Measurements from ENCODE around the gene PKD1L1.

PKD1L1 gene

DNA sequence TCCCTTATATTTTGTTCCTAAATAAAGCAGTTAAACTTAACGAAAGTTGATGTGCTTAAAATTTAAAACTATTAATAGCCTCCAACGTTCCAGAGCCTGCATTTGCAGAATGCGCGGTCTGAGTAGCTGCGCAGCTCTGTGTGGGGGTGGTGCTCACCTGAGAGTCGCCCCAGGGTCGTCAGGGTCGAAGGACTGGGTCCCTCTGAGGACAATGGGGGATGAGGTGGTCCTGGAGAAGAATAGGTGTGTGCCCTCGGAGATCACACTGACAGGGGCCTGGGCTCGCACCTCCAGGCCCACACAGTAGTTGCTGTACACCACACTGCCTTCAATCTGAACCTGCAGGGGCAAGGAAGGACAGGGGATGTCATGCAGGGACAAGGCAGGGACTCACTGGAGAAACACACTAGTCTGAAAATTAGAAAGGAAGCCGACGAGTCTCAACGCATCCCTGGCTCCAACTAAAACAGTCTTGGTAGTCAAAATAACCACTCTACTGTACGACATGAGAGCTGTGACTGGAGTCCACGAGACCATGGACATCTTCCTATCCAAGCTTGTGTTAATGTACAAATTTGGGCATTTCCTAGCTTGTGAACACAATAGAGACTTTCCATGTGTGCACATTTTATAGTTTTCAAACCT, 54.4 kb downstream of the PKD1L1 start:
- H3K9ac ChIP-seq (ENCODE audit: low read length): no peak overlapping the region
- DNase-seq (ENCODE audit: low read depth): no peak
- no peaks in the 10 kb centered on the region for H3K9me3 ChIP-seq (ENCODE audit: control insufficient read depth, low read length)
- H3K27me3 ChIP-seq (replicated peaks; ENCODE audit: control insufficient read depth, insufficient read depth, low read length): peaks cover 7% of the 10 kb centered on the region
- no peaks in the 10 kb centered on the region for H3K36me3 ChIP-seq (ENCODE audit: control insufficient read depth, insufficient read depth, low read length, severe bottlenecking)
- H3K4me3 ChIP-seq (ENCODE audit: low read length): no peak overlapping the region
- no peaks in the 10 kb centered on the region for H3K4me1 ChIP-seq (ENCODE audit: control insufficient read depth, insufficient read depth, low read length)

DNA sequence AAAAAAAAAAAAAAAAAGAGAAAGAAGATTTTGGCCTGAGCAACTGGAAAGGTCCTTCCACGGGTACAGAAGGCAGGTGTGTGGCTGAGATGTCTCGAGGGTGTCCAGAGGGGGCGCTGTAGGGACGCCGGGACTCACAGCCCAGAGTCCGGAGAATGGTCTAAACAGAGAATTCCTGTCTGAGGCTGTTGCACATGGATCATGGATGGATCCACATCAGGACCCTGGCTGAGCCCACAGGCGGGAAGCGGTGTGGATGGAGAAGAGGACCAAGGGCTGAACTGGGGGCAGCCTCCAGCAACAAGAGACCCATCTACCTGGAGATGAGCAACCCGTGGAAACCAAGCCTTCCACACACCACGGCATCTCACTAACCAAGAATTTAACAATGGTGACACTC, 55.0 kb downstream of the PKD1L1 start:
- H3K4me1 ChIP-seq (ENCODE audit: control insufficient read depth, insufficient read depth, low read length): no peaks in the 10 kb centered on the region
- no peaks in the 10 kb centered on the region for H3K36me3 ChIP-seq (ENCODE audit: control insufficient read depth, insufficient read depth, low read length, severe bottlenecking)
- H3K9ac ChIP-seq (ENCODE audit: low read length): no peak overlapping the region
- no peaks in the 10 kb centered on the region for H3K9me3 ChIP-seq (ENCODE audit: control insufficient read depth, low read length)
- no peak for DNase-seq (ENCODE audit: low read depth)
- no peak overlapping the region for H3K4me3 ChIP-seq (ENCODE audit: low read length)
- H3K27me3 ChIP-seq (replicated peaks; ENCODE audit: control insufficient read depth, insufficient read depth, low read length): peaks cover 7% of the 10 kb centered on the region

DNA sequence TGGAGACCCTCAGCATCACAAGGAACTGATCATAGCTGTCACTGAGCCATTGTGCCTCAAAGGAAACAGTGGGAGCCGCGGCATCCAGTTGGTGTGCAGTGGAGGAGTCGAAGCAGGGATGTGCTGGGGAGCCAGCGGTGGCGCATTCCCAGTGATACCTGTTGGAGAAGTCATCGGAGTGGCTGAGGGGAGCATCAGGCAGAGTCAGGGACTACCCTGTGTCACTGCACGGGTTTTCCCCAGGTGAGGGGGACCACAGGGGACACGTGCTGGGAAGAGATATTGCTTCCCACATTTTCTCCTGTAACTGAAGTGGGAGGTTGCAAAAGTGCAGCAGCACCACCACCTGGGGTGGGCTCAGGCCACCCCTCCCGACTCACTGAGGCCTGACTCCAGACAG, 57.7 kb downstream of the PKD1L1 start:
- no peaks in the 10 kb centered on the region for H3K4me1 ChIP-seq (ENCODE audit: control insufficient read depth, insufficient read depth, low read length)
- no peaks in the 10 kb centered on the region for H3K36me3 ChIP-seq (ENCODE audit: control insufficient read depth, insufficient read depth, low read length, severe bottlenecking)
- peaks cover 9% of the 10 kb centered on the region for H3K27me3 ChIP-seq (replicated peaks; ENCODE audit: control insufficient read depth, insufficient read depth, low read length)
- no peak for DNase-seq (ENCODE audit: low read depth)
- H3K9ac ChIP-seq (ENCODE audit: low read length): no peak overlapping the region
- H3K9me3 ChIP-seq (ENCODE audit: control insufficient read depth, low read length): no peaks in the 10 kb centered on the region
- no peak overlapping the region for H3K4me3 ChIP-seq (ENCODE audit: low read length)

DNA sequence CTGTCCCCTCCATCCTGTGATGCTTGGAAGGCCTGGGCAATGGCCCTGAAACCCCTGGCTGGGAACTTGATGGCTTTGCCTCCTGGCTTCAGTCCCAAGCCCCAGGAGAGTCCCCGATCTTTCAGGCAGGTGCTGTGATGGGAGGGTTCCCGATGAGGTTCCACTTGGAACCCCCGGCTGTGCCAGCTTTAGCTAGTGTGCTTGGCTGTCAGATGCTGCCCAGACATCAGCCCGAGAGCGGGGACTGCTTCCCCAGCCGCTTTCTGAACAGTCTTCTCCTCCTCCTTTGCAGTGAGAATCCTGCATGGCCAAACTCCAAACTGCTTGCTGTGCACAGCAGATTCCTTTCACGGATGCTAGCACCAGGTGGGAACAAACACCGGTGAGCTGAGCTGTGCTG, 58.1 kb downstream of the PKD1L1 start:
- H3K36me3 ChIP-seq (ENCODE audit: control insufficient read depth, insufficient read depth, low read length, severe bottlenecking): no peaks in the 10 kb centered on the region
- H3K4me1 ChIP-seq (ENCODE audit: control insufficient read depth, insufficient read depth, low read length): no peaks in the 10 kb centered on the region
- no peak overlapping the region for H3K4me3 ChIP-seq (ENCODE audit: low read length)
- no peak for DNase-seq (ENCODE audit: low read depth)
- no peak overlapping the region for H3K9ac ChIP-seq (ENCODE audit: low read length)
- H3K27me3 ChIP-seq (replicated peaks; ENCODE audit: control insufficient read depth, insufficient read depth, low read length): peaks cover 11% of the 10 kb centered on the region
- H3K9me3 ChIP-seq (ENCODE audit: control insufficient read depth, low read length): no peaks in the 10 kb centered on the region

DNA sequence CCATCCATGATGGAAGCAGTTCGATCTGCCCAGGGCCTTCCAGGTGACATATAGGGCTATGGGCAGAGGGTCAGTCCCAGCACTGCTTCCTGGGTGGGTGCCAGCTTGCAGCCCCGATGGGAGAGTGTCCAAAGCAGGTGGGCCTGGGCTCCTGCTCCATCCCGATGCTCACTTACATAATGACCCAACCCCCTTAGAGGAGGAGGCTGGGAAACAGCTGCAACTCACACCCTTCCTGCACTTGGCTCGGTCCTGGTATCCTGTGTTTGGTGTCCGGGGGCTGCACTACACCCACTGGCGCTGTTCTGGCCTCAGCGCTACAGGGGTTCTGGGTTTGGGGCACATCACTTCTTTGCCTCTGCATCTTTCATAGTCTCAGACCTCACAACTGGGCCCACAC, 58.5 kb downstream of the PKD1L1 start:
- Histone ChIP-seq H3K9ac (ENCODE audit: low read length) (no peak overlapping the region), H3K9me3 (ENCODE audit: control insufficient read depth, low read length) (no peaks in the 10 kb centered on the region), H3K36me3 (ENCODE audit: control insufficient read depth, insufficient read depth, low read length, severe bottlenecking) (no peaks in the 10 kb centered on the region), H3K4me3 (ENCODE audit: low read length) (no peak overlapping the region), H3K27me3 (replicated peaks; ENCODE audit: control insufficient read depth, insufficient read depth, low read length) (peaks cover 14% of the 10 kb centered on the region), H3K4me1 (ENCODE audit: control insufficient read depth, insufficient read depth, low read length) (no peaks in the 10 kb centered on the region)
- no peak for DNase-seq (ENCODE audit: low read depth)

DNA sequence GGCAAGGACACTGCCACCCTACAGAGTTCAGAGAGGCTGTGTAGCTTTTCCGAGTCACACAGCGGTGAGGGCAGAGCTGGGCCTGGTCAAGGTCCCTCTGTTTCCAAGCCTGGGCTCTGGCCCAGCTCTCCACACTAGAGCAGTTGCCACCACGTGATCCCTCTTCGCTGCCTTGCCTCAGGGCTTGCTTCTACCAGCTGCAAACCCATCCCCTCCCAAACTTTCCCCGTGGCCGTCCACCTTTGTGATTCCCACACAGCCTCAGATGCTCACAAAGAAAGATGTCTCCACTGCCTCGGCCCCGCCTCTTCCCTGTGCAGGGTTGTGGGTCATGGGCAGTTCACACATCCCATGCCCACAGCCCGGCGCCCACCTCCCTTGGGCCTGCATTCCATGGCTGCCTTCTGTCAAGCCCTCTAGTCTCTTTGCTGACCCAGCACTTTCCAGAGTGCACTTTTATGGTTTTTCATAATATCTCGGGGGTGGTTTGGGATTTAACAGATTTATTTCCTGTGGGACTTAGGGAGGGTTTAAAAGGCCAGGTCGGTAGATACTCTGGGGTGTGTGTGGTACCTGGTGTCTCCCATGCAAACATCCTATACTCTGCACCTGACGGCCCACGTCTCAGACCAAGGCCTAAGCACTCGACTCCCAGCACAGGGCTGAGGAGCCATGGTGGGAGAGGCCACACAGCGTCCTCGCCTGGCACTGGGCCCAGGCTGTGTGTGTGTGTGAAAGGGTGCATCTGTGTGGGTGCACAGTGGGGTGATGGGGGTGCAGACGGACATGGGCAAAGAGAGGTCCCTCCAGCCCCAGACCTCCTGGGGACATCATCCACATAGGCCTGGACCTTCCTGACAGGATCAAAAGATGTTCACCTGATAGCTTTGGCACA, 59.6 kb downstream of the PKD1L1 start:
- Histone ChIP-seq H3K4me1 (ENCODE audit: control insufficient read depth, insufficient read depth, low read length) (no peaks in the 10 kb centered on the region), H3K9ac (ENCODE audit: low read length) (no peak overlapping the region), H3K36me3 (ENCODE audit: control insufficient read depth, insufficient read depth, low read length, severe bottlenecking) (no peaks in the 10 kb centered on the region), H3K27me3 (replicated peaks; ENCODE audit: control insufficient read depth, insufficient read depth, low read length) (peaks cover 21% of the 10 kb centered on the region), H3K4me3 (ENCODE audit: low read length) (no peak overlapping the region), H3K9me3 (ENCODE audit: control insufficient read depth, low read length) (no peaks in the 10 kb centered on the region)
- no peak for DNase-seq (ENCODE audit: low read depth)

DNA sequence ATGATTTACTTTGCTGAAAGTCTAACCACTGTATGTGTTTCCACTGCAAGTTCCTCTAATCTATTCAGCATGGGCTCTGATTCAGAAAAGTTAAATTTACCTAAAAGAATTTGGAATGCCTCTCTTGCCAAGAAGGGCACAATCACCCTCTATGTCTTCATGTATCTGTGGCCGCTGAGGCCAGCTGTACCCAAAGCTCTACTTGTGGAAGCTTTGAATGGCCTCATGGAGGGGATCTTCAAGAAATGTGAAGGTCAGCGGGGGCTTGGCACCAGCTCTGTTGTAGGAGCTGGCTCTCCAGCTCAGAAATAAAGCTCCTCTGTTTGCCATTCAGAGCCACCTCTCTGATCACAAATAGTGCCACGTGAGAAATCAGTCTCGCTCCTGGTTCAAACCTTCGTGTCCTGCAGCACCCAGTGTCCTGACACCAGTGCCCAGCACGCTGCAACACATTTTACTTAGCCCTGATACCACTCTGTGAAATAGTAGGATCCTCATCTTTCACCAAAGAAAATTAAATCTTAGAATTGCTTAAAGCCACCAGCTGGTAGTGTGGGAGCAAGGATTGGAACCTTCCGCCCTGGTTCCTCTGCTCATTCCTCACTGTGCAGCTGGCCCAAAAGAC, 61.1 kb downstream of the PKD1L1 start:
- Histone ChIP-seq H3K9me3 (ENCODE audit: control insufficient read depth, low read length) (no peaks in the 10 kb centered on the region), H3K9ac (ENCODE audit: low read length) (no peak overlapping the region), H3K36me3 (ENCODE audit: control insufficient read depth, insufficient read depth, low read length, severe bottlenecking) (no peaks in the 10 kb centered on the region), H3K4me3 (ENCODE audit: low read length) (no peak overlapping the region), H3K27me3 (replicated peaks; ENCODE audit: control insufficient read depth, insufficient read depth, low read length) (peaks cover 21% of the 10 kb centered on the region), H3K4me1 (ENCODE audit: control insufficient read depth, insufficient read depth, low read length) (peaks cover 9% of the 10 kb centered on the region)
- no peak for DNase-seq (ENCODE audit: low read depth)

DNA sequence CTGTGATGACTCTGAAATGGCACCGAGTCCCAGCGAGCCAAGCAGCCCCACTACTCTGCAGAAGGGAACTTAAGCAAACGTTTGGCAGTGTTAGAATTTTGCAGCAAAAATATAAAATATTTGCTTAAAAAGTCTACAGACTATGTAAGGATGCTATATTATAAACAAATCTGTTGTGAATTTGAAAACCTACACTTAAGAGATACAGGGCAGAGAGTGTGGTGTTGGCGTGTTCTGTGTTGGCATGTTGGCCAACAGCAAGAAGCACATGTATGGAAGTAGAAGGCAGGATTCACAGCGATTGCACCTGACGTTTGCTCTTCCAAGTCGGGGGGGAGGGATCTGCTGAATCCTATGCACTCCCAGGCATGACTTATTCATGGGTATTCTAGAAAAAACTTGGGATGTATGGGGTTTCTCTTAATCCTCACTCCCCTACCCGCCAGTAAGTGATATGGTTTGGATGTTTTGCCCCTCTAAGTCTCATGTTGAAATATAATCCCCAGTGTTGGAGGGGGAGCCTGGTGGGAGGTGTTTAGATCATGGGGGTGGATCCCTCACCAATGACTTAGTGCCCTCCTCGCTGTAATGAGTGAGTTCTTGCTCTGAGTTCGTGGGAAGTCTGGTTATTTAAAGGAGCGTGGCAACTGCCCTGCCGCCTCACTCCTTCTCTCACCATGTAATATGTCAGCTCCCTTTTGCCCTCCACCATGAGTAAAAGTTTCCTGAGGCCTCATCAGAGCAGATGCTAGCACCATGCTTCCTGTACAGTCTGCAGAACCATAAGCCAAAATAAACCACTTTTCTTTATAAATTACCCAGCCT, 62.1 kb downstream of the PKD1L1 start:
- Histone ChIP-seq H3K27me3 (replicated peaks; ENCODE audit: control insufficient read depth, insufficient read depth, low read length) (peaks cover 23% of the 10 kb centered on the region), H3K4me3 (ENCODE audit: low read length) (no peak overlapping the region)
- DNase-seq (ENCODE audit: low read depth): no peak

DNA sequence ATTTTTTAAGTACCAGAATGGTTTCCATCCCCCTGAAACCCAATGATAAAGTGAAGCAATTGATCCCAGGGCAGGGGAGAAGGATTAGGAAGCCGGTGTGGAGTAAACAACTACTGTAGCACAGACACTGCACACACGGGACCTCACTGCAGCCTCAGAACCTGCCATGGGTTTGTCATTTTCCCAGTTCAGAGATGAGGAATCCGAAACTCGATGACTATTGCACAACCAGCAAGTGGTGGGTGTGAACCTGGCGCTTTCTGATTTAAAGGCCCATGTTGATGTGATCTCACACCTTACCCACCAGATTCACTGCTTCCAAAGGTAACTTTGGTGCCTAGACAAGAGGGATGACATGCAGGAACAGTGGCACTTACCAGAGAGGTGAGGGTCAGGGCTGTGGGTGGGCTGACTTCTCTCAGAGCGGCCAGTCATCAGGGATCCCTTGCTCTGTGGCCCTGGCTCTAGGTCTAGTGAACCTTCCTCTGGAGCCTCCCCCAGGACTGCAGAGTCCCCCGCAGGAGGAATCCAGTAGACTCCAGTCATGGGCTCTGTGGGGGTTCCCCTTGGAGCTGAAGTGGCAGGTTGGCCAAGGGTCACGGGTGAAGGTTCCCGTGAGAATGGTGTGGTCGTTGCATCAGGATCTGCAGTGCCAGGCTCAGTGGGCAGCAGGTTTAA, 62.8 kb downstream of the PKD1L1 start:
- no peak overlapping the region for H3K9ac ChIP-seq (ENCODE audit: low read length)
- peaks cover 23% of the 10 kb centered on the region for H3K27me3 ChIP-seq (replicated peaks; ENCODE audit: control insufficient read depth, insufficient read depth, low read length)
- H3K36me3 ChIP-seq (ENCODE audit: control insufficient read depth, insufficient read depth, low read length, severe bottlenecking): no peaks in the 10 kb centered on the region
- no peak overlapping the region for H3K4me3 ChIP-seq (ENCODE audit: low read length)
- H3K9me3 ChIP-seq (ENCODE audit: control insufficient read depth, low read length): no peaks in the 10 kb centered on the region
- no peak for DNase-seq (ENCODE audit: low read depth)
- peaks cover 9% of the 10 kb centered on the region for H3K4me1 ChIP-seq (ENCODE audit: control insufficient read depth, insufficient read depth, low read length)

More for the DNA sequence above, 62.1 kb downstream of the PKD1L1 start:
- Histone ChIP-seq H3K36me3 (ENCODE audit: control insufficient read depth, insufficient read depth, low read length, severe bottlenecking) (no peaks in the 10 kb centered on the region), H3K4me1 (ENCODE audit: control insufficient read depth, insufficient read depth, low read length) (peaks cover 9% of the 10 kb centered on the region), H3K9me3 (ENCODE audit: control insufficient read depth, low read length) (no peaks in the 10 kb centered on the region), H3K9ac (ENCODE audit: low read length) (no peak overlapping the region)

DNA sequence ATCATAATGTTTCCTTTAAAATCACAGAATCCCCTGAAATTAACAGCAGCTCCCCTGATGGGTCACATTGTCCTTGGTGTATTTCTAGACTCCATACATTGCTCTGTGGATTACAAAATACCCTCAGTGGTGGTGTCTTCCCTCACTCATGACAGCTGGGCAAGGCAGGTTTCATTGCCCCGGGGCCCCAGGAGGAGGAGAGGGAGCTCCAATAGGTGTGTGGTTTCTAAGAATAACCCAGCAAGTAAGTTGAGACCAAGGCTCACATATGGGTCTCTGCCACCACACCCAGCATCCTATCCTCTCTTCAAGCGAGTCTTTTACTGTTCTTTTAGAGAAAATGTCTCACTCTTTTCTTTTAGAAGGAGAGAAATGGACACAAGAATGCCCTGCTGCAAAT, 63.6 kb downstream of the PKD1L1 start:
- Histone ChIP-seq H3K4me3 (ENCODE audit: low read length) (no peak overlapping the region), H3K27me3 (replicated peaks; ENCODE audit: control insufficient read depth, insufficient read depth, low read length) (peaks cover 23% of the 10 kb centered on the region), H3K9ac (ENCODE audit: low read length) (no peak overlapping the region), H3K4me1 (ENCODE audit: control insufficient read depth, insufficient read depth, low read length) (peaks cover 9% of the 10 kb centered on the region), H3K36me3 (ENCODE audit: control insufficient read depth, insufficient read depth, low read length, severe bottlenecking) (no peaks in the 10 kb centered on the region), H3K9me3 (ENCODE audit: control insufficient read depth, low read length) (no peaks in the 10 kb centered on the region)
- no peak for DNase-seq (ENCODE audit: low read depth)
